ENCODE measurements around the gene SRRM5. TPM values are rescaled to one million over a fixed set of nuclear protein-coding genes. Genes with fewer than 3 reads are reported as not detected.
A peak's percentile ranks its signal among the peaks of the same experiment; 100 is the strongest.

Gene SRRM5
- total and polyA plus RNA-seq, 2 of the 13 experiments (the other 11 are each of a cell fraction or from before 2014, with no cell fraction given) = 0.11 to 0.16 TPM

DNA sequence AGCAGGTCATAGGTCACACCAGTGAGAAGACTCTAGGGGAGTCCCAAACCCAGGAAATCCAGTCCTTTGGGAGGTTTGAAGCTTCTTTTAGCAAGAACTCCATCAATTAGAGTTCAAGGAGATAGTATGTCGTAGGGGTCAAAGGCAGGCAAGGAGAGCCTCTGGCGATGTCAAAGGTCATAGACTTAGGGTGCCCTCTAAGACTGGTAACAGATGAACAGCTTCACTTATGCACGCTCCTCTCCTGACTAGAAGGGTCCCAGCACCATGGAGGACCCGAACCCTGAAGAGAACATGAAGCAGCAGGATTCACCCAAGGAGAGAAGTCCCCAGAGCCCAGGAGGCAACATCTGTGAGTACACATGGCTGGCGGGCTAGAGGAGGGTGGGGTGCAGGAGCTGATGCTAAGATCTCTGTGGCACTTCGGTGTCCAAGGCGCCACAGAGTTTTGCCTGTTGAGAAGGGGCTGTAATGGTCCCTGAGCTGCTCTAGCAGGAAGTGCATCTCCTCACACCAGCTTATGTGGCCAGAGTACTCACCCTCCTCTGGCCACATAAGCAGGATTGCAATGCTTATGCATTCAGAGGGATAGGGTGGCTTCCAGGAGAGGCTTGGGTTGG, 14.9 kb upstream of the SRRM5 start:
- in situ Hi-C loops (cut with HindIII; ENCODE audit: extremely low pct_ligation_motif_present, low pct_unique_long_range_greater_than_20kb) = loop anchor here (5.0 kb wide), 1 partner anchor 55 kb away; no protein-coding TSS in a partner anchor
- Histone ChIP-seq H4K20me1 (ENCODE audit: insufficient read depth, low read length) (peaks cover 2% of the 10 kb centered on the region; the same call in 1 of the 2 replicates), H3K4me3 (replicated peaks in 1 of 3; ENCODE audit: insufficient read depth in 1 of 3, low read depth in 2 of 3, low read length in 3 of 3) (peak overlapping the region; percentile 69 to 80 (median 71)), H3K79me2 (ENCODE audit: insufficient read depth, low read length) (peaks cover 27% of the 10 kb centered on the region), H3K27ac (ENCODE audit: extremely low read length, insufficient read depth, low read length) (peak overlapping the region; percentile 94), H3K4me1 (ENCODE audit: insufficient read depth, low read length) (peaks cover 19% of the 10 kb centered on the region), H3K36me3 (replicated peaks in 1 of 2; ENCODE audit: control insufficient read depth in 1 of 2, insufficient read depth in 2 of 2, low read length in 2 of 2) (peaks cover 7 to 28% of the 10 kb centered on the region in 2 experiments; a peak in 4 of 5 replicates), H3K9ac (ENCODE audit: insufficient read depth, low read depth, low read length) (peak overlapping the region; percentile 88), H3K9me3 (ENCODE audit: low read length) (no peaks in the 10 kb centered on the region), H2AFZ (ENCODE audit: low read length) (peak overlapping the region; percentile 55), H3K4me2 (ENCODE audit: low read depth, low read length) (peak overlapping the region; percentile 86), H3K27me3 (ENCODE audit: control insufficient read depth in 1 of 2, insufficient read depth in 2 of 2, low read length in 2 of 2) (no peaks in the 10 kb centered on the region; a peak in 1 of 5 replicates)
- ChIA-PET POLR2A (interaction anchor here (0.9 to 1.8 kb wide), 7 partner anchors 10 to 72 kb away, joined by 3 to 17 read pairs (median 6); partner anchors contain the start of gene ZNF575), CTCF (ENCODE audit: low intra/inter-chr PET ratio, low total read pairs) (no interaction called here)
- no peak for DNase-seq (ENCODE audit: low spot score)
- intact Hi-C loops (cut with micrococcal nuclease; ENCODE audit: unreplicated experiment) = loop anchor here (1.0 to 10.0 kb wide), 3 partner anchors 22 to 72 kb away; partner anchors contain the start of genes ETHE1, PINLYP and XRCC1
- whole genome bisulfite sequencing (ENCODE audit: low lambda C conversion rate) = 0% methylated on average over 4 of the region's 7 CpGs
- ATAC-seq = no peak
- no TSS peak for BruUV-seq (replicated peaks)
- no peak for FAIRE-seq
- TF ChIP-seq ZNF205 (CRISPR knock-in tag; IDR thresholded peaks at IDR 0.05) (no peak), CHD4 (IDR thresholded peaks at IDR 0.05; ENCODE audit: borderline replicate concordance, low read length) (no peak), ZFP90 (CRISPR knock-in tag; IDR thresholded peaks at IDR 0.05; ENCODE audit: borderline replicate concordance) (no peak), IRF2 (CRISPR knock-in tag; IDR thresholded peaks at IDR 0.05) (0 out of 2 replicates have a peak, but pooled peaks have one; percentile 2), ELF4 (CRISPR knock-in tag; IDR thresholded peaks at IDR 0.05; ENCODE audit: borderline replicate concordance) (no peak), ZNF501 (CRISPR knock-in tag; IDR thresholded peaks at IDR 0.05) (0 out of 2 replicates have a peak, but pooled peaks have one; percentile 6), ZNF564 (CRISPR knock-in tag; IDR thresholded peaks at IDR 0.05) (no peak), ZNF670 (CRISPR knock-in tag; IDR thresholded peaks at IDR 0.05; ENCODE audit: borderline replicate concordance) (0 out of 2 replicates have a peak, but pooled peaks have one; percentile 19)
- TF ChIP-seq, protein P1, sequence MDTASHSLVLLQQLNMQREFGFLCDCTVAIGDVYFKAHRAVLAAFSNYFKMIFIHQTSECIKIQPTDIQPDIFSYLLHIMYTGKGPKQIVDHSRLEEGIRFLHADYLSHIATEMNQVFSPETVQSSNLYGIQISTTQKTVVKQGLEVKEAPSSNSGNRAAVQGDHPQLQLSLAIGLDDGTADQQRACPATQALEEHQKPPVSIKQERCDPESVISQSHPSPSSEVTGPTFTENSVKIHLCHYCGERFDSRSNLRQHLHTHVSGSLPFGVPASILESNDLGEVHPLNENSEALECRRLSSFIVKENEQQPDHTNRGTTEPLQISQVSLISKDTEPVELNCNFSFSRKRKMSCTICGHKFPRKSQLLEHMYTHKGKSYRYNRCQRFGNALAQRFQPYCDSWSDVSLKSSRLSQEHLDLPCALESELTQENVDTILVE (CRISPR knock-in tag; IDR thresholded peaks at IDR 0.05) = no peak
- TF ChIP-seq, protein P2, sequence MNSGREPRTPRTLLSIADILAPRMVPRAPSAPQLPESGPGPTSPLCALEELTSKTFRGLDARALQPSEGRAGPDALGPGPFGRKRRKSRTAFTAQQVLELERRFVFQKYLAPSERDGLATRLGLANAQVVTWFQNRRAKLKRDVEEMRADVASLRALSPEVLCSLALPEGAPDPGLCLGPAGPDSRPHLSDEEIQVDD (CRISPR knock-in tag; IDR thresholded peaks at IDR 0.05; ENCODE audit: borderline replicate concordance) = 0 out of 2 replicates have a peak, but pooled peaks have one; percentile 3

Measured in HepG2 (cell line).